ENCODE data around the gene STX3.
"Not testable (repeated sequence)": the region's sequence is repeated elsewhere in the genome, so short reads cannot be mapped to it uniquely, and the experiment has no call there.

The STX3 gene

GRCh38 chr11:59841514-59841913 lies 86.3 kb downstream of the STX3 start:
- DNase-seq (ENCODE audit: low spot score): no peak

- DNase-seq (ENCODE audit: low spot score): no peak
These were observed 87.1 kb downstream of the STX3 start for GRCh38 chr11:59842316-59842715.

DNA sequence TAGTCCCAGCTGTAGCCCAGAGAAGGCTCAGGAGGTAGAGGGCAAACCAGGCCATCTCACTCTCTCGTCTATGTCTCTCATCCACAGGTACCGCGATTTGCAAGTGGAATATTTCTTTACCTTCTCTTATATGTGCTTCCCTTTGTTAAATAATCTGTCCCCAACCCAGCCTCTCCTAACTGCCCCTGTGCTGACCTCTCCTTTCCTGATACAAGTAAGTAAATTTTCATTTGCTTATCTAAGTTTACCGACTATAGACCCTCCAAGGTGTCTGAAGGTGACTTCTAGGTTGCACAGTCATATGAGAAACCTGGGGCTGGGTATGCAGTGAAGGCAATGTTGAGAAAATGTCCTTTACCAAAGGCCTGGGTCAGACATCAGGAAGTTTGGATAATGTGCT lies 90.2 kb downstream of the STX3 start, which contains the start of gene CBLIF:
TSS of gene CBLIF (minus strand) at position 101 of the 400 bp plus-strand sequence. CDS start at position 55, 46 bp downstream.
- DNase-seq (ENCODE audit: low spot score): no peak

DNA sequence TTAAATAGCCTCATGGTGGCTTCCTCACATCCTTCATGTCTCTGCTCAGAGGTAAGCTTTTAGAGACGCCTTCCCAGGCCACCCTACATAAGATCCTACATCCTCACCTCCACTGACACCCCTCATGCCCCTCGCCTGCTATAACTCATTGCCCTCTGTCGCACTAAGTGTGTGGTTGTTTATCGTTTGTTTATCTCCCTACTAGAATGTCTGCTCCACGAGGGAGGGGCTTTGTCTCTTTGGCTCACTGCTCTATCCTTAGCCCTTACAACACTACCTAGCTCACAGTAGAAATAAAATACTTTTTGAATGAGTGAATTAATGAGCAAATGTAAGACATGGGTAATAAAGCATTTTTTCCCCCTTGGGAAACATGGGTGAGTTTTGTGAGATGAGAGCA lies 91.4 kb downstream of the STX3 start:
- no peak for DNase-seq (ENCODE audit: low spot score)

- DNase-seq (ENCODE audit: low spot score): no peak
These were observed 92.5 kb downstream of the STX3 start for GRCh38 chr11:59847626-59848025.

GRCh38 chr11:59848439-59848838 lies 93.3 kb downstream of the STX3 start:
- not testable (repeated sequence) for DNase-seq (ENCODE audit: low spot score)

- DNase-seq (ENCODE audit: low spot score): no peak
These were observed 94.0 kb downstream of the STX3 start for GRCh38 chr11:59849129-59849528.

DNA sequence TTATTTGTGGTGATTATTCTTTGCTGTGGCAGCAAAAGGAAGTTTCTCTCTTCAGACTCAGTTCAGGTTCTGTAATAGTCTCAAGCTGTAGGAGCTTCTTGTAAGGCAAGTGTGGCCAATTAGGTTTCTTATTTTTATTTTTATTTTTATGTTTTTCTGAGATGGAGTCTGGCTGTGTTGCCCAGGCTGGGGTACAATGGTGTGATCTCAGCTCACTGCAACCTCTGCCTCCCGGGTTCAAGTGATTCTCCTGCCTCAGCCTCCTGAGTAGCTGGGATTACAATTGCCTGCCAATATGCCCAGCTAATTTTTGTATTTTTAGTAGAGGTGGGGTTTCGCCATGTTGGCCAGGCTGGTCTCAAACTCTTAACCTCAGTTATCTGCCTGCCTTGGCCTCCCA lies 94.4 kb downstream of the STX3 start:
- DNase-seq (ENCODE audit: low spot score): not testable (repeated sequence)

- DNase-seq (ENCODE audit: low spot score): not testable (repeated sequence)
These were observed 96.2 kb downstream of the STX3 start for GRCh38 chr11:59851416-59851815.

GRCh38 chr11:59854871-59855270 lies 99.7 kb downstream of the STX3 start:
- DNase-seq (ENCODE audit: low spot score): no peak

Measured in SK-N-DZ (cell line).